IMR-90 (cell line): Measurements from ENCODE around the gene FERMT3. TPM values are rescaled to one million over a fixed set of nuclear protein-coding genes. Genes with fewer than 3 reads are reported as not detected.

Experiments used
- ATAC-seq: fragments of 200-7000 bp; cut with Tn5 transposase; 2 replicates; pipeline ENCODE4 v1.9.1; 2020; ENCODE audit warnings: low read depth, mild to moderate bottlenecking, moderate library complexity
- BruUV-seq: library from RNA; stranded (reverse); fragments of 400-500 nt; replicated peaks from 2 replicates; lab custom pipeline; 2021; lab: Mats Ljungman, UMichigan
- CTCF ChIA-PET: fragments of 300-600 bp; formaldehyde crosslinking; extraction: SDS; loops from one replicate; lab custom pipeline; 2021; ENCODE audit warnings: antibody characterized with exemption; lab: Yijun Ruan, JAX
- POLR2A ChIA-PET: fragments of 300-600 bp; sonication (Branson Sonifier 250); formaldehyde crosslinking; loops from one replicate; lab custom pipeline; 2022; ENCODE audit warnings: antibody characterized with exemption; ENCODE audit not compliant: unreplicated experiment; lab: Charles Lee
- DNase-seq: peaks from one replicate; pipeline ENCODE4 v3.0.0; 2013
- H2AFZ ChIP-seq: replicated peaks from 2 replicates; pipeline ENCODE3; 2013; ENCODE audit warnings: low read length, mild to moderate bottlenecking; ENCODE audit not compliant: poor library complexity
- H2AK5ac ChIP-seq: 2 replicates; pipeline ENCODE4 v1.6.1; 2013; ENCODE audit warnings: low read depth, low read length, inconsistent platforms
- H2AK9ac ChIP-seq: replicated peaks from 2 replicates; pipeline ENCODE3; 2013; ENCODE audit warnings: mild to moderate bottlenecking, low read depth, low read length, moderate library complexity; ENCODE audit not compliant: poor library complexity
- H2BK120ac ChIP-seq: 2 replicates; pipeline ENCODE4 v1.6.1; 2013; ENCODE audit warnings: low read depth, low read length, inconsistent platforms
- H2BK15ac ChIP-seq: 3 replicates; pipeline ENCODE4 v1.6.1; 2013; ENCODE audit warnings: low read depth, low read length, inconsistent platforms
- H2BK20ac ChIP-seq: 2 replicates; pipeline ENCODE4 v1.6.1; 2013; ENCODE audit warnings: low read depth, mild to moderate bottlenecking, inconsistent platforms, low read length, moderate library complexity
- H2BK5ac ChIP-seq: 2 replicates; pipeline ENCODE4 v1.6.1; 2013; ENCODE audit warnings: mild to moderate bottlenecking, low read depth, low read length, inconsistent platforms; ENCODE audit not compliant: poor library complexity, severe bottlenecking
- H3K14ac ChIP-seq: replicated peaks from 2 replicates; pipeline ENCODE4 v1.6.1; 2013; ENCODE audit warnings: low read depth, low read length, inconsistent platforms
- H3K18ac ChIP-seq: 2 replicates; pipeline ENCODE4 v1.6.1; 2013; ENCODE audit warnings: low read depth, low read length, control low read depth
- H3K23ac ChIP-seq: 2 replicates; pipeline ENCODE4 v1.6.1; 2013; ENCODE audit warnings: low read depth, low read length, inconsistent platforms
- H3K27ac ChIP-seq: 2 replicates; pipeline ENCODE4 v1.5.1; 2013; ENCODE audit warnings: mild to moderate bottlenecking, control low read depth, low read length; ENCODE audit not compliant: insufficient read depth
- H3K27me3 ChIP-seq: 2 replicates; pipeline ENCODE4 v1.6.1; 2013; ENCODE audit warnings: low read length; ENCODE audit not compliant: control insufficient read depth, insufficient read depth
- H3K36me3 ChIP-seq: 2 replicates; pipeline ENCODE4 v1.6.1; 2013; ENCODE audit warnings: low read length, mixed read lengths; ENCODE audit not compliant: control insufficient read depth, insufficient read depth
- H3K4ac ChIP-seq: 2 replicates; pipeline ENCODE4 v1.6.1; 2013; ENCODE audit warnings: low read depth, low read length, inconsistent platforms
- H3K4me1 ChIP-seq: 2 replicates; pipeline ENCODE4 v1.6.1; 2013; ENCODE audit warnings: low read length, mixed read lengths; ENCODE audit not compliant: control insufficient read depth, insufficient read depth
- H3K4me2 ChIP-seq: 2 replicates; pipeline ENCODE4 v1.6.1; 2013; ENCODE audit warnings: low read depth, mild to moderate bottlenecking, control low read depth, low read length, moderate library complexity
- H3K4me3 ChIP-seq: 2 replicates; pipeline ENCODE4 v1.5.1; 2013; ENCODE audit warnings: low read depth, mild to moderate bottlenecking, control low read depth, low read length, moderate library complexity; ENCODE audit not compliant: insufficient read depth
- H3K56ac ChIP-seq: 2 replicates; pipeline ENCODE4 v1.6.1; 2013; ENCODE audit warnings: low read length, inconsistent platforms; ENCODE audit not compliant: insufficient read depth; ENCODE audit errors: extremely low read depth
- H3K79me1 ChIP-seq, 2 experiments: 2 replicates each; pipeline ENCODE4 v1.6.1; 2013; ENCODE audit warnings: low read length in 2 of 2, inconsistent platforms in 1 of 2, low read depth in 1 of 2
- H3K9ac ChIP-seq: 2 replicates; pipeline ENCODE4 v1.6.1; 2013; ENCODE audit warnings: low read depth, low read length, control low read depth
- H3K9me1 ChIP-seq: 2 replicates; pipeline ENCODE4 v1.6.1; 2013; ENCODE audit warnings: low read length, inconsistent platforms; ENCODE audit not compliant: insufficient read depth
- H3K9me3 ChIP-seq: 2 replicates; pipeline ENCODE4 v1.6.1; 2013; ENCODE audit warnings: low read length; ENCODE audit not compliant: control insufficient read depth, insufficient read depth
- H4K20me1 ChIP-seq: 2 replicates; pipeline ENCODE4 v1.6.1; 2013; ENCODE audit warnings: low read length, inconsistent platforms; ENCODE audit not compliant: insufficient read depth
- H4K5ac ChIP-seq: 2 replicates; pipeline ENCODE4 v1.6.1; 2013; ENCODE audit warnings: mild to moderate bottlenecking, low read depth, low read length, control low read depth
- H4K8ac ChIP-seq, 2 experiments: 2 replicates each; pipeline ENCODE4 v1.6.1; 2013; ENCODE audit warnings: low read depth in 2 of 2, low read length in 2 of 2, control low read depth in 1 of 2, inconsistent platforms in 1 of 2
- H4K91ac ChIP-seq: 2 replicates; pipeline ENCODE4 v1.6.1; 2013; ENCODE audit warnings: low read depth, low read length, inconsistent platforms; ENCODE audit not compliant: insufficient read depth
- CEBPB ChIP-seq: IDR thresholded peaks from 2 replicates; pipeline ENCODE4 v1.6.1; 2012; ENCODE audit warnings: low read depth, low read length, improper control_type of control experiment
- CHD1 ChIP-seq: IDR thresholded peaks from 2 replicates; pipeline ENCODE4 v1.6.1; 2012; ENCODE audit warnings: low read depth, low read length, improper control_type of control experiment
- ELK1 ChIP-seq: fragments of 150-350 bp; IDR thresholded peaks from 2 replicates; pipeline ENCODE4 v1.6.1; 2016; ENCODE audit warnings: low read depth, mild to moderate bottlenecking, low read length, moderate library complexity, borderline replicate concordance
- FOS ChIP-seq: fragments of 150-350 bp; IDR thresholded peaks from 2 replicates; pipeline ENCODE4 v1.6.1; 2016; ENCODE audit warnings: low read depth, low read length
- MAFK ChIP-seq: IDR thresholded peaks from 2 replicates; pipeline ENCODE4 v1.6.1; 2012; ENCODE audit warnings: low read depth, low read length, improper control_type of control experiment
- MAZ ChIP-seq: IDR thresholded peaks from 2 replicates; pipeline ENCODE4 v1.6.1; 2012; ENCODE audit warnings: low read depth, mild to moderate bottlenecking, low read length, improper control_type of control experiment, moderate library complexity, borderline replicate concordance
- MXI1 ChIP-seq: IDR thresholded peaks from 2 replicates; pipeline ENCODE4 v1.6.1; 2012; ENCODE audit warnings: low read depth, mild to moderate bottlenecking, low read length, moderate library complexity, borderline replicate concordance
- POLR2A ChIP-seq: IDR thresholded peaks from 2 replicates; pipeline ENCODE4 v1.6.1; 2012; ENCODE audit warnings: mild to moderate bottlenecking, low read depth, low read length
- RAD21 ChIP-seq: IDR thresholded peaks from 2 replicates; pipeline ENCODE4 v1.6.1; 2012; ENCODE audit warnings: low read length, improper control_type of control experiment
- RFX5 ChIP-seq: IDR thresholded peaks from 2 replicates; pipeline ENCODE4 v1.8.0; 2012; ENCODE audit warnings: low read depth, mild to moderate bottlenecking, low read length, moderate library complexity
- SMC3 ChIP-seq: fragments of 150-350 bp; IDR thresholded peaks from 2 replicates; pipeline ENCODE4 v1.6.1; 2016; ENCODE audit warnings: low read depth, mild to moderate bottlenecking, antibody characterized with exemption, low read length, moderate library complexity
- USF2 ChIP-seq: fragments of 150-350 bp; IDR thresholded peaks from 2 replicates; pipeline ENCODE4 v1.6.1; 2017; ENCODE audit warnings: mild to moderate bottlenecking, antibody characterized with exemption, low read length, low read depth
- WGBS, 2 experiments: methylation state at CpG; one replicate each; pipeline versions ENCODE4 v1.1.5 to v1.1.7; 2013; ENCODE audit warnings: missing lambda C conversion rate in 2 of 2; ENCODE audit not compliant: insufficient read length in 1 of 2; ENCODE audit errors: extremely low coverage in 2 of 2; 5-methylcytosine and 5-hydroxymethylcytosine counted together
- dilution Hi-C: fragments of 300-500 bp; cut with HindIII; formaldehyde crosslinking; loops from one replicate; pipeline ENCODE4 v1.14.3; 2018; ENCODE audit warnings: low sequenced_read_pairs; ENCODE audit not compliant: unreplicated experiment
- in situ Hi-C: fragments of 300-500 bp; cut with MboI; formaldehyde crosslinking; loops from 3 replicates; pipeline ENCODE4 v1.14.3; 2019; ENCODE audit warnings: low sequenced_read_pairs, inconsistent platforms, mixed read lengths
- intact Hi-C: fragments of 100-400 bp; cut with micrococcal nuclease; formaldehyde crosslinking; loops from 2 replicates; pipeline ENCODE4 v1.10.0; 2022
- polyA plus RNA-seq, 3 experiments: library from polyadenylated mRNA; depleted of rRNA; stranded (reverse); fragments of >200 nt; gene quantifications; 2 replicates each; pipeline ENCODE4 v1.2.3, GENCODE V29; 2012; ENCODE audit warnings: low replicate concordance in 1 of 3
- total RNA-seq: library from RNA; depleted of rRNA; stranded (reverse); fragments of >200 nt; gene quantifications from 2 replicates; pipeline ENCODE4 v1.2.3, GENCODE V29; 2012

Gene FERMT3
- total and polyA plus RNA-seq, 2 of the 4 experiments (the other 2 are of a cell fraction) = 0.36 to 2.3 TPM

- 90% methylated on average over 15 of the region's 27 CpGs; no CpG with 5 or more reads in 1 of the 2 experiments for WGBS, 2 experiments
- no peak overlapping the region for H4K8ac ChIP-seq
- H2AK9ac ChIP-seq = no peak overlapping the region
- H3K18ac ChIP-seq = no peak overlapping the region
- H4K20me1 ChIP-seq = peaks cover 13% of the 10 kb centered on the region; the same call in 1 of the 2 replicates
- no peak overlapping the region for H2AK5ac ChIP-seq
- H3K4me3 ChIP-seq = no peak overlapping the region
- H3K9me1 ChIP-seq = no peaks in the 10 kb centered on the region
- no TSS peak for BruUV-seq
- no peak overlapping the region for H3K14ac ChIP-seq
- peaks cover 10% of the 10 kb centered on the region for H3K4me1 ChIP-seq
- H3K4me2 ChIP-seq = no peak overlapping the region
- no peak overlapping the region for H3K9ac ChIP-seq
- H2AFZ ChIP-seq = no peak overlapping the region
- H3K4ac ChIP-seq = no peak overlapping the region
- intact Hi-C loops = loop anchor here (1.0 to 10.0 kb wide), 2 partner anchors 98 to 451 kb away; no protein-coding TSS in a partner anchor
- H2BK5ac ChIP-seq = no peak overlapping the region
- no peak overlapping the region for H2BK20ac ChIP-seq
- H3K23ac ChIP-seq = no peak overlapping the region
- peaks cover 56% of the 10 kb centered on the region for H3K36me3 ChIP-seq
- no peaks in the 10 kb centered on the region for H3K27me3 ChIP-seq
- H4K5ac ChIP-seq = no peak overlapping the region
- ATAC-seq = no peak
- H2BK15ac ChIP-seq = no peak overlapping the region
- H2BK120ac ChIP-seq = no peak overlapping the region
- TF ChIP-seq ELK1 (no peak), CHD1 (no peak), MXI1 (no peak), FOS (no peak), USF2 (no peak), RFX5 (no peak), RAD21 (no peak), SMC3 (no peak), POLR2A (no peak), MAZ (no peak), CEBPB (no peak), MAFK (no peak)
- H3K79me1 ChIP-seq = peaks cover 0 to 44% of the 10 kb centered on the region in 2 experiments; a peak in 3 of 4 replicates
- H3K27ac ChIP-seq = no peak overlapping the region
- no peak overlapping the region for H4K91ac ChIP-seq
- in situ Hi-C loops = loop anchor here (5.0 kb wide), 1 partner anchor 99 kb away; the partner anchor contains the start of gene CATSPERZ
- CTCF ChIA-PET = interaction anchor here (0.7 to 2.0 kb wide), 3 partner anchors 98 to 144 kb away, joined by 3 to 12 read pairs (median 8); no protein-coding TSS in a partner anchor
- H3K9me3 ChIP-seq = no peaks in the 10 kb centered on the region
- dilution Hi-C loops = no loop called here
- POLR2A ChIA-PET = no interaction called here
- DNase-seq = no peak
- H3K56ac ChIP-seq = no peak overlapping the region
Measured at GRCh38 chr11:64203421-64204079, 3.0 kb upstream of the FERMT3 start.
